G401.6 (cell line): ENCODE measurements around the gene LRRC37A.
"Not testable (repeated sequence)": the region's sequence is repeated elsewhere in the genome, so short reads cannot be mapped to it uniquely, and the experiment has no call there.

Experiments
- FAIRE-seq: peaks from 2 replicates; lab custom pipeline; 2012; peaks lifted over from hg19 to GRCh38; lab: Jason Lieb, UNC

LRRC37A gene

DNA sequence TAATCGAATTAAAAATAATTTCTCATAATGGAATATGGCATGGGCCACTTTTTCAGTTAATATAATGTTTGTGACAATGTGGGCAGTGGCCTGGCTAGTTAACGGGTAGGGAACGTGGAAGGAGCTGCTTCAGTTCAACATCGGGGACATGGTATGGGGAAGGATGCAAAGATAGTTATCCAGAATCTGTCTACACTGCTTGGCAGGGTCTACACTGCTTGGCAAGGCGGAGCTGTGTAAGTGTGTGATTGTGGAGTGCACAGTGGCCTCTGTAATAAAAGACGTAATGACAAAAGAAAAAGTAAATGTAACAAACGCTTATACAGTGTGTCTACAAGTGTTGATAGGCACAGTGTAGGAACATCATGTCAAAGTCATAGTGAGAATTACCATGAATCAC is 7.3 kb upstream of the LRRC37A start:
- FAIRE-seq: not testable (repeated sequence)

DNA sequence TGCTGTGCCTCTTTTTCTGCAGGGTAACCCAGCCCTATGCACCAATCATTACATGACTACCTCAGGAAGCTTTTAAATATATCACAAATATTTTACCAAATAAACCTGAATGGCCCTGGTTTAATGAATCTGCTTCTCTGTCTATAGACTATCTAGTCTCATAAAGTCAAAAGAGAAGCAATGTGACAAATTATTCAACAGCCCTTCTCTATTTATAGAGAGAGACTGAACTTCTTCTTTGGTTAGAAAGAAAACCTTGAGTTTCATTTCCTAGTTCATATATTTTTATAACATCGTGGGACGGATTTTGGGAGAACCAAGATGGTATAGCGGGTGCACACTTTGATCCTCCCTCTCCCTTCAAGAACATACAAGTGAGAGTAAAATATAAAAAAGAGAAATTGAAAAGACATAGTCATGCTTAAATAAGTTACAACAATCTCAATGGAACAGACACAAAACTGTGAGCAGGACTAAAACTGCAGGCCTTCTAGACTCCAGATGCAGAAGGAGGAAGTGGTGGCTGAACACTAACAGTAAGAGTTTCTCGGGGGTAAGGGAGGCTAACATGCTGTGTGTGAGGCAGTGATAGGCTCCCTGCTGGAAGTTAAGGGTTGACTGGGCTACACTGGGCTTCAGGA is 3.9 kb upstream of the LRRC37A start:
- not testable (repeated sequence) for FAIRE-seq

DNA sequence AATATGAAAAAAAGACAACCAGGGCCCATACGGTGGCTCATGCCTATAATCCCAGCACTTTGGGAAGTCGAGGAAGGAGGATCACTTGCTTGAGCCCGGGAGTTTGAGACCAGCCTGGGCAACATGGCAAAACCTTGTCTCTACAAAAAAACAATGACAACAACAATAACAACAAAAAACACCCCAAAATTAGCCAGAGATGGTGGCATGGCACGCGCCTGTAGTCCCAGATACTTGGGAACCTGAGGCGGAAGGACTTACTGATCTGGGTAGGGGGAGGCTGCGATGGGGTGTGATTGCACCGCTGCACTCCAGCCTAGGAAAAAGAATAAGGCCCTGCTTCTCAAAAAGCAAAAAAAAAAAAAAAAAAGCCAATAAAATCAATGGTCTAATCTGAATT is 3.3 kb upstream of the LRRC37A start:
- not testable (repeated sequence) for FAIRE-seq

DNA sequence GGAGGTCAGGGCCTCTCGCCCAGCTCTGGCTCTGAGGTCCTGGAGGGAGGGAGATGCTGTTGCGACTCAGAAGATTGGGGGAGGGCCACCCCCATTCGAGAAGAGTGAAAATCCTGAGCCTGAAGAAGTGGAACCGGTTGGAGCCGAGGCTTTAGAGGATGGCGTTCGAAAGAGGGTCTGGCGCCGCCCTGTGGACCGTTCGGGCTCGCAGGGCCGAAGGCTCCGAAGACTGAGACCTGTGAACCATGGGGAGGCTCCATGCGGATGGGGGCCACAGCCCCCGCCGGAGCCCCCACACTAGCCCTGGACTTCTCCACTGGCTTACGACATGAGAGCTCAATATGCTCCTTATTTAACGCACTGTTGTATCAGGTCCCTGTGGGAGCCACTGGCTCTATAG is 46.3 kb downstream of the LRRC37A start:
- FAIRE-seq: not testable (repeated sequence)

DNA sequence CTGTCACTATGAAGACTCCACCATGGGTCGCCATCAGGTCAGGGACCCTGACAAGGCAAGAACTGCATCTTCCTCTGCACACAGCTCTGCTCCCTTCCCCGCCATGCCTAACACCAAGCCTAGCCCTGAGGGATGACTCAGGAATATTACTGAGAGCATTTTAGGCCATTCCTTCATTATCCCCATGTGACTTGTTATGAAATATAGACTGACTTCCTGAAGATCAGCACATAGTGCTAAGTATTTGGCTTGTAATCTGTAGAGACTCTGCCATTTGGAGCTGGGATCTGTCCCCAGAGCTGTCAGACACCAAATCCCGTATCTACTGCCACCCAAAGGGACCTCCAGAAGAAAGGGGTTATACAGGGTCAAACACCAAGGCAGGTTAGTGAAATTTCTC is 47.2 kb downstream of the LRRC37A start:
- FAIRE-seq: not testable (repeated sequence)

DNA sequence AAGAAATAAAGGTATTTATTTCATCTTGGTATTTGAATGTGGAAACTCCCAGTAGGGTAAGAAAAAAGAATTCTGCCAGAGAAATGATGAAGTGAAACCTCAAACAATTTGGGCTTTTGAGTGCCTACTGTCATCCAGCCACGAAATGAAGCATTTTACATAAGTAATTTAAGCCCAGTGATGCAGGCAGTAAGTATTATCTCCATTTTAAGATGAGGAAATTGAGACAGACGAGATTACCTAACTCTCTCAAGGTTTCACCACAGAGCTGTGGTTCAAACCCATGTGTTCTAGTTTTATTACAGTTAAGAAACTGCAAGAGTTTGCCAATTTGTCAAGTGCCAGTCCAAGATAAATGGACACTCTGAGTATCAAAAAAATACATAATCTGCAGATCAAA is 53.4 kb downstream of the LRRC37A start:
- not testable (repeated sequence) for FAIRE-seq

DNA sequence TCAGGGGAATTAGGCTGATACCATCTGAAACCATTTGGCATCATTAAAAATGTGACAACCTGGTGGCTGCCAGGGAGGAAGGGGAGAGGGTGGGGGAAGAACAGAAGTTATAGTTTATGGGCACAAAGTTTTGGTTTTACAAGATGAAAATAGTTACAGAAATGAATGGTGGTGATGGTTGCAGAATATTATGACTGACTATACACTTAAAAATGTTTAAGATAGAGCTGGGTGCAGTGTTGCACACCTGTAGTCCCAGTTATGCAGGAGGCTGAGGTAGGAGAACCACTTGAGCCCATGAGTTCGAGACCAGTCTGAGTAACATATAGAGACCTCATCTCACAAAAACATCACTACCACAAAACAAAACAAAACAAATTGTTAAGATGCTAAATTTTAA is 54.1 kb downstream of the LRRC37A start:
- FAIRE-seq: not testable (repeated sequence)

DNA sequence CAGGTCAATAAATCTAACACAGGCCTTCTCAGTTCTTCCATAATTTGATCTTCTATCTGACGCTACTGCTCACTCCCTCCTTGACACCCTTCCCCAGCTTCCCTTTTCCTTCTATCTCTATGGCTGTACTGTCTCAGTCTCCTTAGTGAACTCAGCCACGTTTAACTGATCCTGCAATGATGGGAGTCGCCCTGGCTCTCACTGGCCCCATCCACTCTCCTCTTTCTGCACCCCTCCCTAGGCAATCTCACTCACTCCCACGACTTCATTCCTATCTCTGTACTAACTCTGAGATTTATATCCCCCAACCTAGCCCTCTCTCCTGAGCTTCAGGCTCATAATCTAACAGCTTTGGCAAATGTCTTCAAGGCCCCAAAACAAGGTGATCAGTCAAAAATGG is 58.9 kb downstream of the LRRC37A start:
- not testable (repeated sequence) for FAIRE-seq

DNA sequence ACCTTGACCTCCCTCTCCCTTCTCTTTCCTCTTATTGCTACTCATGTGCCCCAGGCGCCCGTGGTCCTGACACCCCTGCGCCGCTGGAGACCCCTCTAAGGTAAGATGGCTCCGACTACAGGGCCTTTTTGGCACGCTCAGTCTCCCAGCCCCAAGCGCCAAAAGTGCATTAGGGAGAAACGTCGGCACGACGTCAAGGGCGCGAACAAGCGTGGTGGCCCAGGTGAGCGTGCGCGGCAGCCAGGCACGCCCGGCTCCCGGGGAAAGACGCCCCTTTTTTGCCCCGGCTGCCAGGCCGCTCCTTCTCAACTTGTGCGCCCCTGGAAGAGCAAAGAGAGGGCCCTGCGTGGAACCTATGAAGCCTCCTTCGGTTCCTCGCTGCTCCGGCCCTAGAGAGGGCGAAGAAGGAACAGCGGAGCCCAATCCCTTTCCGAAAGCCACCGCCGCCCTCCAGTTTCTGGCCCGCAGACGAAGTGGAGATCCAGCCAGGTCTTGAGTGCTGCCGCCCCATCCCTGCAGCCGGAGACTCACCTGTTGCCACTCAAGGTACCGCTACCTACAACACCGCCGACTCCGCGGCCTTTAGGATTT is 66.3 kb downstream of the LRRC37A start:
- not testable (repeated sequence) for FAIRE-seq

DNA sequence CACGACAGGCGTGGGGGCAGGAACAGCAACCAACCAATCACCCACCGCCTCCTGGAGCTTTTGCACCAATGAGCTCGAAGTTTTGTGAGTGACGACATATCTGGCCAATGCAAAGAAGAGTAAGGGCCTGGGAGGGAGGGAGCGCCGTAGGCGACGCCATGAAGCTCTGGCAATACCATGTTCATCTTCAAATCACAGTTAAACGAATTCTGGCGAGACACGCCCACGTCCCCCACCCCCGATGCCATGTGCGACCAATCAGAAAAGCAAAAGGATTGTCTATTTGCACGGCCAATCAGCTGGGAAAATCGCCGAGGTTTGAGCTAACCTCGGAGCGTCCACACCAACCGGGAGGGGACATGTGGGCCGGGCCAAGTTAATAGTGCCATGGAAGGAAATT is 66.8 kb downstream of the LRRC37A start, which contains the start of gene ARL17B:
Gene ARL17B (minus strand): TSS at position 12 of the 400 bp plus-strand sequence. CDS start 3,369 bp downstream, outside the sequence.
- peak; percentile 100 for FAIRE-seq

DNA sequence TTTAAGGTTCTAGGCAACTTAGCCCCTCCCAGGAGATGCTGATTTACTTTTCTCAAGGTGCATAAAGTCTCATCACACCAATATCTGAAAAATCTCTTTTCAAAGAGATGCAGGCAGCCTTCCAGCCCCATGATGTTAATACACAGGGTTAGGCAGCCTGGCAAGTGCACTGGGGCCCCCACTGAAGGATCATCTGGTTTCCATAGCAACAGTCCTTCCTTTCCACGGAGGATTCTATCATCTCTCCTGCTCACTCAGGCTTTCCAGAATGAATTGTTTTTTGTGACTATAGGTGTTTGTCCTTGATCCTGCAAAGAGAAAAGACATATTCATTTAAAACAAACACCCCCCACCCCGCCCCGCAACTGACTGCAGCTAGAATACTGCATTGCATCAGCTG is 72.6 kb downstream of the LRRC37A start:
- FAIRE-seq: not testable (repeated sequence)

DNA sequence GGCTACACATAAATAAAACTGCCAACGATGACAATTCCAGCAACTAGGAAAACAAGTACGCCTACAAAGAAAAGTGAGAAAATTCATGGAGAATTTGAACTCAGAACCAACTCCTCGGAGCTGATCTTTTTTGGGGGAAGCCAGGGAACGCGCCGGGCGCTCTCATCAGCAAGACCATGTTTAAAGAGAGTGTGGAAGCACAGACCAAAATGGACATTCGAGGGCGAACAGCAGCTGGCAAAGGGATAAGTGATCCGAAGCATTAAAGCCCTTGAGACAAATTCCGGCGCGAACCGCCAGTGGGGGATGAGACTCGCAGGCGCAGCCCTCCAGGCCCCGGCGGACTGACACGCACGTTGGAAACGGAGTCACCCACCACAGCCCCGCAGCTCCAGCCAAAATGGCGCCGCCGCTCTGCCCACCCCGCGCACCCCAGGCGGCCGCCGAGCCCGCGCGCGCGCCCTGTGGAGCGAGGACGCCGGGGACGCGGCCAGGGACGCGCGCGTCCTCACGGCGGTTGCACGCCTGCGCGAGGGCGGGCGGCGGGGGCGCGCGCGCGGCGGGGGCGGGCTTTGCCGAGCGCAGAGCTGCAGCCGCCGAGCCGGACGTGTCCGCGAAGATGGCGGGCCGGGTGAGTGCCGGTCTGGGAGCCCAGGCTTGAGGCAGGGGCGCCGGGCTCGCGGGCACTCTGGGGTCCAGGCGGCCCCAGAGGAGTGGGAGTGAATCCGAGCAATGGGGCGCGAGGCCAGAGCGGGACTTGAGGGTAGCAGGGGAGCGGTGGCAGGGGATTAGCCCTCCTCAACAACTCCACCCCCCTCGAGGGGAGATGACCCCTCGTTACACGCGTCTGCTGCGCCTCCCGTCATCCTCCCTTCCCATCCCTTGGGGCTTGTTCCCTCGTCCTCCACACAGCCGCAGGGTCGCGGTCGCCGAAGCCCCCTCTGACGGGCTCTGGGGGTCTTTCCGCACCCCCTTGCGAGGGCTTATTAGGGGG is 77.6 kb downstream of the LRRC37A start:
- FAIRE-seq: peak; percentile 75

DNA sequence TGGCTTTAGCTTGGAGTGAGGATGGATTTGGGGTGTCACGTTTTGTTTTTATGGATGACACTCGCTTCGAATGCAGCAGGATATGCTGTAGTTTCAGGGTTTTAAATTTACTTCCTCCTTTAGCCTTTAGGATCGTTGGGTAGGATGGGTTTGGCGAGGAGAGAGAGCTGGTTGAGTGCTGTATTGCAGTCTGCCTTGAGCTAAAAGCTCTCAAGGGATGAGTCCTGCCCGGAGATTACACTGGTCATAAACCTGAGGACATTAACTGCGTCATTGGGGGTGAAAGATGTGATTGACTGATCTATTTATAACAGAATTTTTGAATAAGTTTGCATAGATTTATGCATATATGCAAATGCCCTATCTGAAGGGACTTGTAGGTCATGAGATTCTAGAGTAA is 78.5 kb downstream of the LRRC37A start:
- FAIRE-seq: not testable (repeated sequence)

DNA sequence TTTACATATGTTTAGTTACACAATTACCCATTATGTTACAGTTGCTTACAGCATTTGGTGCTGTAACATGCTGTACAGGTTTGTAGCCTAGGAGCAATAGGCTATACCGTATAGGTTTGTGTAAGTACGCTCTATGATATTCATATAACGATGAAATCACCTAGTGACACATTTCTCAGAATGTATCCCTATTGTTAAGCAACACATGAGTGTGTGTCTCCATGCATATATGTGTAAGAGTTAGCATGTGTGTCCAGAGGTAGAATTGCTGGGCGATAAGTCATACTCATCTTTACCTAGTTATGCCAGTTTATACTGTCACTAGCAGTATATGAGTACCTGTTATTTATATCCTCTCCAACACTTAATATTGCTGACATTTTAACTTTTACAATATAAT is 88.2 kb downstream of the LRRC37A start:
- peak; percentile 23 for FAIRE-seq

DNA sequence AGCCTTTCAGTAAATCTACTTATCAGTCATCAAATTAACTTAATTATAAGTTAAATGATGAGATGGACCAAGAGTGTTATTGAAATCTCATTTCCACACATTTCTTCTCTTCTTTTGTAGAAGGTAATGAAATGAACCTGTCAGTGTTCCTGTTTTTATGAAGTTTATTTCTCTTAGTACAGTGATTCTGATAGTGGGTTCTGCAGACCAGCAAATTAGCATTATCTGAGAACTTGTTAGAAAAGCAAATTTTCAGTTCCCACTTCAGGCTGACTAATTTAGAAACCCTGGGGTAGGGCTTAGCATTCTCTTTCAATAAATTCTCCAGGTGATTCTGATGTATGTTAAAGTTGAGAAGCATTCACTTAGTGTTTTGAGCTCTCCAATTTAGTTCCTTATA is 90.6 kb downstream of the LRRC37A start:
- FAIRE-seq: not testable (repeated sequence)
